ENCODE measurements around the gene MED13.

GRCh38 chr17:62100055-62100454 lies 35.0 kb upstream of the MED13 start:
- TF ChIP-seq POLR2AphosphoS5 (IDR thresholded peaks at IDR 0.05; ENCODE audit: low read depth, low read length): no peak
- TF ChIP-seq POLR2A (IDR thresholded peaks at IDR 0.05; ENCODE audit: low read depth, low read length): no peak
- no peak for TF ChIP-seq TAF1 (IDR thresholded peaks at IDR 0.05; ENCODE audit: low read depth, low read length)
- no peak for TF ChIP-seq SPI1 (IDR thresholded peaks at IDR 0.05; ENCODE audit: low read depth, low read length)
- no peak for TF ChIP-seq PAX5 (IDR thresholded peaks at IDR 0.05; ENCODE audit: insufficient read depth, low read length, severe bottlenecking)
- TF ChIP-seq POU2F2 (IDR thresholded peaks at IDR 0.05; ENCODE audit: low read depth, low read length): no peak
